Measurements from ENCODE around the gene FKBP7. TPM values are rescaled to one million over a fixed set of nuclear protein-coding genes. Genes with fewer than 3 reads are reported as not detected.

Gene FKBP7
- polyA plus RNA-seq, 4 donors: 47.7 to 68.0 (median 60.8) TPM

Other genes with a start within 250 kb of the FKBP7 start
- gene PRKRA, start 27.4 kb downstream of the FKBP7 start, polyA plus RNA-seq (ENCODE audit: insufficient read length in 4 of 4): 10 to 100 TPM; 70.8 to 89.7 (median 79.2) TPM
- 10 to 100 TPM in 2 of 4 donors, 1 to 10 TPM in 2; 6.5 to 23.4 (median 14.0) TPM for gene PJVK, start 27.2 kb downstream of the FKBP7 start, polyA plus RNA-seq (ENCODE audit: insufficient read length in 4 of 4)
- 10 to 100 TPM; 26.5 to 37.8 (median 29.7) TPM for gene PLEKHA3, start 1.9 kb upstream of the FKBP7 start, polyA plus RNA-seq (ENCODE audit: insufficient read length in 4 of 4)

Data from left renal cortex interstitium (tissue), 4 donors.